ENCODE measurements around the gene AWAT1.

GRCh38 chrX:70264784-70265183 lies 30.3 kb downstream of the AWAT1 start:
- TF ChIP-seq EZH2 (IDR thresholded peaks at IDR 0.05; ENCODE audit: borderline replicate concordance) (no peak), CTCF (IDR thresholded peaks at IDR 0.05; ENCODE audit: poor library complexity) (no peak), EZH2phosphoT487 (IDR thresholded peaks at IDR 0.05; ENCODE audit: low read depth, severe bottlenecking, unreplicated experiment) (no peak)
